B cell (primary cell): Measurements from ENCODE around the gene IDS. TPM values are rescaled to one million over a fixed set of nuclear protein-coding genes. Genes with fewer than 3 reads are reported as not detected.
"Not testable (repeated sequence)": the region's sequence is repeated elsewhere in the genome, so short reads cannot be mapped to it uniquely, and the experiment has no call there.

Source experiments
- ATAC-seq: fragments of 200-7000 bp; cut with Tn5 transposase; one replicate; pipeline ENCODE4 v1.10.0; 2021; ENCODE audit warnings: low read depth, mild to moderate bottlenecking, moderate number of reproducible peaks, moderate library complexity
- CTCF ChIA-PET: fragments of 350-600 bp; sonication (Branson Sonifier 250); formaldehyde crosslinking; loops from one replicate; lab custom pipeline; 2021; ENCODE audit warnings: antibody characterized with exemption, inconsistent platforms; lab: Charles Lee
- POLR2A ChIA-PET: fragments of 350-600 bp; sonication (Branson Sonifier 250); formaldehyde crosslinking; loops from one replicate; lab custom pipeline; 2021; ENCODE audit warnings: antibody characterized with exemption; lab: Charles Lee
- DNase-seq: peaks from one replicate; pipeline ENCODE4 v3.0.0; 2013
- H2AFZ ChIP-seq: 2 replicates; pipeline ENCODE4 v1.6.1; 2012; ENCODE audit warnings: mild to moderate bottlenecking, low read depth, low read length; ENCODE audit not compliant: insufficient read depth, poor library complexity, severe bottlenecking
- H3K27ac ChIP-seq, 2 donors: 1 replicate in 1 of 2; 2 replicates in 1 of 2; pipeline ENCODE4 v1.5.1; 2012 to 2013; ENCODE audit warnings: low read length in 2 of 2, mild to moderate bottlenecking in 2 of 2, moderate library complexity in 1 of 2
- H3K27me3 ChIP-seq, 4 experiments: fragments of 200-600 bp in 1 of 4; sonication (generic) in 1 of 4; replicated peaks in 1 of 4; 1 replicate in 2 of 4; 2 replicates in 2 of 4; pipeline versions ENCODE4 v1.6.1 to v1.7.0; 2013 to 2016; ENCODE audit warnings: low read length in 3 of 4, mild to moderate bottlenecking in 2 of 4, mixed read lengths in 1 of 4, moderate library complexity in 1 of 4; ENCODE audit not compliant: insufficient read depth in 4 of 4, control insufficient read depth in 3 of 4; ENCODE audit errors: control extremely low read depth in 1 of 4
- H3K36me3 ChIP-seq, 2 experiments: replicated peaks in 1 of 2; 1 replicate in 1 of 2; 2 replicates in 1 of 2; pipeline versions ENCODE4 v1.6.1 to v1.7.1; 2013; ENCODE audit warnings: low read length in 1 of 2; ENCODE audit not compliant: insufficient read depth in 2 of 2, control insufficient read depth in 1 of 2; ENCODE audit errors: control extremely low read depth in 1 of 2, extremely low read depth in 1 of 2
- H3K4me1 ChIP-seq, 2 donors: fragments of 200-600 bp in 1 of 2; sonication (generic) in 1 of 2; 1 replicate in 1 of 2; 2 replicates in 1 of 2; pipeline versions ENCODE4 v1.5.1 to v1.6.1; 2013 to 2017; ENCODE audit warnings: low read length in 2 of 2; ENCODE audit not compliant: control insufficient read depth in 2 of 2, insufficient read depth in 2 of 2
- H3K4me2 ChIP-seq: replicated peaks from 2 replicates; pipeline ENCODE3; 2012; ENCODE audit warnings: mild to moderate bottlenecking, low read depth, low read length; ENCODE audit not compliant: poor library complexity, severe bottlenecking
- H3K4me3 ChIP-seq, 5 experiments: fragments of 200-600 bp in 1 of 5; sonication (generic) in 1 of 5; 1 replicate in 3 of 5; 2 replicates in 2 of 5; pipeline versions ENCODE4 v1.5.1 to v1.7.0; 2011 to 2016; ENCODE audit warnings: low read length in 4 of 5, mild to moderate bottlenecking in 4 of 5, low read depth in 2 of 5, control low read depth in 1 of 5, moderate library complexity in 1 of 5; ENCODE audit not compliant: insufficient read depth in 1 of 5; ENCODE audit errors: control extremely low read depth in 1 of 5, extremely low read depth in 1 of 5
- H3K79me2 ChIP-seq: fragments of 200-600 bp; sonication (generic); one replicate; pipeline ENCODE4 v1.6.0; 2016; ENCODE audit warnings: low read length; ENCODE audit not compliant: control insufficient read depth, insufficient read depth
- H3K9ac ChIP-seq: fragments of 200-600 bp; sonication (generic); 2 replicates; pipeline ENCODE4 v1.6.1; 2017; ENCODE audit warnings: mild to moderate bottlenecking, low read length, moderate library complexity
- H3K9me3 ChIP-seq, 3 donors: one replicate each; pipeline versions ENCODE4 v1.6.1 to v1.7.1; 2013; ENCODE audit warnings: low read length in 2 of 3; ENCODE audit not compliant: control insufficient read depth in 2 of 3, insufficient read depth in 1 of 3; ENCODE audit errors: control extremely low read depth in 1 of 3
- H4K20me1 ChIP-seq: 2 replicates; pipeline ENCODE4 v1.6.0; 2012; ENCODE audit warnings: mild to moderate bottlenecking, low read length; ENCODE audit not compliant: insufficient read depth, control insufficient read depth, poor library complexity, severe bottlenecking
- H3K27ac Mint-ChIP-seq: one replicate; pipeline ENCODE4 v1.8.0; 2021; ENCODE audit warnings: mixed read lengths
- H3K27me3 Mint-ChIP-seq: one replicate; pipeline ENCODE4 v1.8.0; 2021; ENCODE audit warnings: mixed read lengths
- H3K4me1 Mint-ChIP-seq: one replicate; pipeline ENCODE4 v1.8.0; 2021; ENCODE audit warnings: mixed read lengths
- H3K4me3 Mint-ChIP-seq: one replicate; pipeline ENCODE4 v1.8.0; 2021; ENCODE audit warnings: mixed read lengths
- H3K9me3 Mint-ChIP-seq: one replicate; pipeline ENCODE4 v1.8.0; 2022; ENCODE audit warnings: mixed read lengths; ENCODE audit not compliant: insufficient read depth
- CTCF ChIP-seq: fragments of 200-600 bp; IDR thresholded peaks from one replicate; pipeline ENCODE4 v1.8.0; 2022; ENCODE audit warnings: antibody characterized with exemption, mild to moderate bottlenecking
- EZH2 ChIP-seq: IDR thresholded peaks from 2 replicates; pipeline ENCODE4 v1.6.1; 2012; ENCODE audit warnings: borderline replicate concordance, low read depth, mild to moderate bottlenecking, moderate library complexity, low read length; ENCODE audit not compliant: insufficient read depth, poor library complexity, severe bottlenecking
- WGBS: methylation state at CpG from one replicate; pipeline ENCODE4 v1.1.5; 2013; ENCODE audit warnings: missing lambda C conversion rate; ENCODE audit not compliant: insufficient coverage; 5-methylcytosine and 5-hydroxymethylcytosine counted together
- intact Hi-C: fragments of 100-400 bp; cut with micrococcal nuclease; formaldehyde crosslinking; loops from one replicate; pipeline ENCODE4 v1.10.0; 2022
- polyA minus RNA-seq: library from RNA; depleted of rRNA, polyadenylated mRNA; stranded (reverse); fragments of >200 nt; gene quantifications from 2 replicates; pipeline ENCODE4 v1.2.3, GENCODE V29; 2012
- polyA plus RNA-seq: library from polyadenylated mRNA; depleted of rRNA; stranded (reverse); fragments of >200 nt; gene quantifications from 2 replicates; pipeline ENCODE4 v1.2.3, GENCODE V29; 2012
- total RNA-seq, 2 donors: library from RNA; stranded (reverse); fragments of 120-200 nt in 1 of 2; gene quantifications; 1 replicate in 1 of 2; 2 replicates in 1 of 2; pipeline versions ENCODE4 v1.2.3 to v1.2.4, GENCODE V29; 2013 to 2022

Gene IDS
- total RNA-seq (169 TPM in 2 replicates), polyA plus RNA-seq (85.2 and 85.3 TPM in 2 replicates), polyA minus RNA-seq (110 and 123 TPM in 2 replicates)
- total RNA-seq (2013) = 45.0 TPM

- Mint-ChIP-seq H3K27me3 (peaks cover 2% of the 10 kb centered on the region), H3K27ac (peak within 1 kb of the TSS; percentile 96), H3K4me3 (peak within 1 kb of the TSS; percentile 95), H3K9me3 (no peaks in the 10 kb centered on the region), H3K4me1 (peaks cover 18% of the 10 kb centered on the region)
- under 1% methylated on average over 33 of the region's 54 CpGs for WGBS
- ATAC-seq (peak; percentile 72), DNase-seq (peak; percentile 91)
- intact Hi-C loops = loop anchor here (1.0 to 2.0 kb wide), 2 partner anchors 20 to 35 kb away; no protein-coding TSS in a partner anchor
- Histone ChIP-seq H3K4me1 (peaks cover 12 to 24% of the 10 kb centered on the region in 2 donors), H3K36me3 (peaks cover 0 to 30% of the 10 kb centered on the region in 2 experiments), H3K27me3 (peaks cover 0 to 5% (median 0%) of the 10 kb centered on the region in 4 experiments), H2AFZ (peak within 1 kb of the TSS; percentile 39), H3K9me3 (no peaks in the 10 kb centered on the region), H4K20me1 (peaks cover 21% of the 10 kb centered on the region), H3K9ac (peak within 1 kb of the TSS; percentile 83), H3K79me2 (peaks cover 24% of the 10 kb centered on the region), H3K4me2 (peak within 1 kb of the TSS; percentile 89), H3K4me3 (peak within 1 kb of the TSS; percentile 24 to 81 (median 79)), H3K27ac (peak within 1 kb of the TSS; percentile 95 to 98)
- TF ChIP-seq CTCF = no peak
- TF ChIP-seq EZH2 = no peak
- CTCF ChIA-PET = interaction anchor here (0.9 to 2.8 kb wide), 2 partner anchors 23 to 35 kb away, joined by 4 to 20 read pairs; partner anchors contain the start of gene EOLA1
- POLR2A ChIA-PET = interaction anchor here (0.5 to 2.3 kb wide), 6 partner anchors 23 to 1892 kb away, joined by 3 to 27 read pairs (median 4); partner anchors contain the start of genes EOLA1, FMR1, MTMR1 and VMA21
Observed at GRCh38 chrX:149504915-149505651, at the start of gene IDS. Gene IDS, minus strand, starts transcription at chrX:149505306. Its CDS starts 169 bp downstream, at chrX:149505137.

GRCh38 chrX:149551939-149552248 is 46.8 kb upstream of the IDS start:
- H3K4me1 Mint-ChIP-seq, CTCF ChIA-PET, H3K9me3 ChIP-seq, H3K27me3 Mint-ChIP-seq, H3K4me3 Mint-ChIP-seq, H2AFZ ChIP-seq, intact Hi-C loops, DNase-seq, H3K4me3 ChIP-seq, H3K27ac ChIP-seq, H3K27ac Mint-ChIP-seq, H3K4me1 ChIP-seq, H3K79me2 ChIP-seq, H4K20me1 ChIP-seq, ATAC-seq, H3K4me2 ChIP-seq, H3K27me3 ChIP-seq, H3K36me3 ChIP-seq, POLR2A ChIA-PET, H3K9ac ChIP-seq, H3K9me3 Mint-ChIP-seq: not testable (repeated sequence)
- no CpG with 5 or more reads among the region's 6 CpGs for WGBS

GRCh38 chrX:149551245-149551938 is 46.3 kb upstream of the IDS start:
- H3K4me1 Mint-ChIP-seq, H3K4me3 Mint-ChIP-seq, ATAC-seq, H3K36me3 ChIP-seq, H3K4me3 ChIP-seq, H3K27ac ChIP-seq, H3K9me3 Mint-ChIP-seq, POLR2A ChIA-PET, H3K9ac ChIP-seq, DNase-seq, H3K27me3 Mint-ChIP-seq, H3K4me2 ChIP-seq, CTCF ChIA-PET, intact Hi-C loops, H3K27me3 ChIP-seq, H2AFZ ChIP-seq, H3K79me2 ChIP-seq, H3K27ac Mint-ChIP-seq, H3K9me3 ChIP-seq, H4K20me1 ChIP-seq, H3K4me1 ChIP-seq: not testable (repeated sequence)
- WGBS = no CpG with 5 or more reads among the region's 4 CpGs
